ENCODE data around the gene PLEKHM3. TPM values are rescaled to one million over a fixed set of nuclear protein-coding genes. Genes with fewer than 3 reads are reported as not detected.
A peak's percentile ranks its signal among the peaks of the same experiment; 100 is the strongest.

PLEKHM3 gene
- total and polyA plus RNA-seq, 12 donors: 9.5 to 39.6 (median 21.7) TPM

DNA sequence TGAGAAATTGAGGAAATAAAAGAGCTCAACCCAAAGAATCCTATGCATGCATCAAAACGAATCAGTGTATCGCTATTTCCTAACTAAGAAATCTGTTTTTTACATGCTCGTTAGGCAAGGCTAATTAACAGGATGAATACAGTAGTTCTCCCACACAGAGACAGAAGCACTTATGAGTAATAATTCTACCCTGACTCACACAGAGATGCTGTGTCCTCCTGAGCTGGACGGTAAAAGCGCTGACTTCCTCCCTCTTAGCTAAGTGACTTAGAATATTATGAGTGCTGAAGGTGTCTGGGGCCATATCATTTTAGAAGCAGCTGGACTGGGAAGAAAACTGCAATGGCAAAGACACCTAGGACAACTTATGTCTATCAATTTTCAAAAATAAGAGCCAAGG, 18.5 kb downstream of the PLEKHM3 start:
- no peaks in the 10 kb centered on the region for H3K9me3 ChIP-seq (replicated peaks in 1 of 3)
- peak in 2 of 7 donors; percentile 24 to 26 for DNase-seq
- intact Hi-C loops (cut with DNase I): no loop called here

GRCh38 chr2:208006337-208006736, 19.0 kb downstream of the PLEKHM3 start:
- Histone ChIP-seq H3K9me3 (replicated peaks in 1 of 3) (no peaks in the 10 kb centered on the region), H3K27me3 (no peaks in the 10 kb centered on the region), H3K4me1 (replicated peaks in 1 of 2) (peaks cover 3 to 10% of the 10 kb centered on the region in 2 donors), H3K27ac (no peak overlapping the region), H3K36me3 (replicated peaks in 1 of 2) (no peaks in the 10 kb centered on the region), H3K4me3 (no peak overlapping the region)
- TF ChIP-seq CTCF (IDR thresholded peaks at IDR 0.05) (no peak), POLR2A (IDR thresholded peaks at IDR 0.05) (no peak)
- DNase-seq: no peak
- intact Hi-C loops (cut with DNase I): no loop called here
- 86 to 93% (median 89%) methylated on average over 3 of the region's 3 CpGs for WGBS, 4 donors

More for the DNA sequence above, 18.5 kb downstream of the PLEKHM3 start:
- WGBS, 4 donors: 61 to 70% (median 65%) methylated on average over 5 of the region's 5 CpGs
- TF ChIP-seq CTCF (IDR thresholded peaks at IDR 0.05): no peak
- no peak for TF ChIP-seq POLR2A (IDR thresholded peaks at IDR 0.05)
- Histone ChIP-seq H3K36me3 (replicated peaks in 1 of 2) (no peaks in the 10 kb centered on the region), H3K27ac (peak overlapping the region in 1 of 5 donors; percentile 7), H3K4me1 (replicated peaks in 1 of 2) (peaks cover 3 to 12% of the 10 kb centered on the region in 2 donors), H3K4me3 (no peak overlapping the region), H3K27me3 (no peaks in the 10 kb centered on the region)

DNA sequence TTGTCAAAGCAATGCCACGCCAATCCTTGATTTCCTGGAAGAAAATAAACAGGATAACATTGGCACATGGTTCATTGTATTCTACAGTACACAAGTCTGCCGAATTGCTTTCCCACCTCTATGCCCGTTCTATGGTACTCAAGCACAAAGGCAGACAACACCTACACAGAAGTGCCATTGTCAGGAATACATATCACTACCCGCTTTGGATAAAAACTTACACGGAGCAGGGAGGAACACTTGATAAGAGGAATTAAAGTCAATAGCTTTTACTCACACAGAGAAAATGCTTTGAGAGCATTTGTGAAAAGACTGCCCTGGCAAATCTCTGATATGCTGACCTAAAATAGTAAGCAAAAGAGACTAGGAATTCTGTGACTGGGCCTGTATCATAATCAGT, 23.4 kb downstream of the PLEKHM3 start:
- Histone ChIP-seq H3K27ac (peak overlapping the region in 1 of 5 donors; percentile 12), H3K4me3 (no peak overlapping the region), H3K36me3 (replicated peaks in 1 of 2) (peaks cover 0 to 12% of the 10 kb centered on the region in 2 donors), H3K4me1 (replicated peaks in 1 of 2) (peaks cover 0 to 13% of the 10 kb centered on the region in 2 donors), H3K27me3 (no peaks in the 10 kb centered on the region), H3K9me3 (replicated peaks in 1 of 3) (no peaks in the 10 kb centered on the region)
- 87 to 94% (median 90%) methylated on average over 5 of the region's 5 CpGs for WGBS, 4 donors
- DNase-seq: no peak
- no peak for TF ChIP-seq POLR2A (IDR thresholded peaks at IDR 0.05)
- TF ChIP-seq CTCF (IDR thresholded peaks at IDR 0.05): no peak
- intact Hi-C loops (cut with DNase I): no loop called here

DNA sequence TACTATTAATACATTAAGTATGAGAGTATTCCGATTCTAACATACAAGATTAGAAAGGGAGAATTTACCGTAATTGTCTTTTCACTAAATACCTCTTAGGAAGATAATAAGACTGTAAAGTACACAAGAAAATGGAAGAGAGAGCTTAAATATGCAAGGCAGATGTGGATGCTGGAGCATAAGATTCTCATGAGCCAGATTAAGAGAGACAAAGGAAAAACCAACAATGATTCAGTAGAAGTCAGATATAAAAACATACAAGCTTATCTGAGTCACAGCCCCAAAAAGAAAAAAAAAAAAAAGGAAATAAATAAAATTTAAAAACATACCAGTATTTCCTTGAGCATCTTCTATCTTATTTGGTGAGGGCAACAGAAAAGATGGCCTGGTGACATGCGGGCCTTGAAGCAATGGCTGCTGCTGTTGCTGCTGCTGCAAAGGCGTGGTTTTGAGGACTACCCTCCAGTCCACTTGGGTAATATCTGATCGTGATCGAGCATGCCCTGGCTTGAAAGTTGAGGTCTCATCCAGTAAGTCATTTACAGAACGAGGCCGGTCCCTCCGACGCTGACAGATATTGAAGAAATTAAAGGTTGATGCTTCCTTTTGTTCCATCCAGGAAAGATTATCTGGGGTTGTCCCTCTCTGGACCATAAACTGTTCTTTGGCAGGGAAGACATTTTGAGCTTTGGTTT, 24.5 kb downstream of the PLEKHM3 start:
- WGBS, 4 donors: 92 to 97% (median 97%) methylated on average over 10 of the region's 10 CpGs
- intact Hi-C loops (cut with DNase I): no loop called here
- H3K4me1 ChIP-seq (replicated peaks in 1 of 2): peaks cover 3 to 14% of the 10 kb centered on the region in 2 donors
- DNase-seq: no peak
- H3K27ac ChIP-seq: no peak overlapping the region
- H3K4me3 ChIP-seq: no peak overlapping the region
- H3K27me3 ChIP-seq: no peaks in the 10 kb centered on the region
- H3K9me3 ChIP-seq (replicated peaks in 1 of 3): no peaks in the 10 kb centered on the region
- TF ChIP-seq CTCF (IDR thresholded peaks at IDR 0.05) (no peak), POLR2A (IDR thresholded peaks at IDR 0.05) (no peak)
- H3K36me3 ChIP-seq (replicated peaks in 1 of 2): peaks cover 0 to 12% of the 10 kb centered on the region in 2 donors

Data from adrenal gland (tissue), 12 donors.